K562 (cell line): ENCODE results near the gene TTL. TPM values are rescaled to one million over a fixed set of nuclear protein-coding genes. Genes with fewer than 3 reads are reported as not detected.

Experiments used
- ATF3 ChIP-seq, 2 experiments: fragments of 450-650 bp in 1 of 2; sonication (generic) in 1 of 2; formaldehyde crosslinking in 1 of 2; IDR thresholded peaks in 1 of 2; conservative IDR thresholded peaks in 1 of 2; 2 replicates each; pipeline versions ENCODE4 v1.6.1 to v1.8.1; 2016 to 2023; ENCODE audit warnings: mild to moderate bottlenecking in 2 of 2, moderate library complexity in 2 of 2, inconsistent platforms in 1 of 2, missing genetic modification reagents in 1 of 2
- BHLHE40 ChIP-seq: IDR thresholded peaks from 2 replicates; pipeline ENCODE4 v1.6.1; 2011; ENCODE audit warnings: low read length, improper control_type of control experiment
- BMI1 ChIP-seq: fragments of 150-350 bp; IDR thresholded peaks from 2 replicates; pipeline ENCODE4 v1.6.1; 2014; ENCODE audit warnings: low read length
- BRD9 ChIP-seq: fragments of 450-650 bp; IDR thresholded peaks from 2 replicates; pipeline ENCODE4 v1.6.1; 2018; ENCODE audit warnings: low read depth; ENCODE audit not compliant: partially characterized antibody
- COPS2 ChIP-seq: fragments of 450-650 bp; conservative IDR thresholded peaks from 2 replicates; pipeline ENCODE4 v1.6.1; 2016; ENCODE audit warnings: mild to moderate bottlenecking, moderate library complexity
- ELK1 ChIP-seq: sonication (generic); formaldehyde crosslinking; IDR thresholded peaks from 2 replicates; pipeline ENCODE4 v1.8.1; 2022; ENCODE audit warnings: missing genetic modification reagents
- FOXA1 ChIP-seq: fragments of 450-650 bp; IDR thresholded peaks from 2 replicates; pipeline ENCODE4 v1.6.1; 2016; ENCODE audit warnings: mild to moderate bottlenecking, borderline replicate concordance
- HES1 ChIP-seq: fragments of 450-650 bp; IDR thresholded peaks from 2 replicates; pipeline ENCODE4 v1.6.1; 2016; ENCODE audit warnings: low read depth, mild to moderate bottlenecking, moderate library complexity
- ILK ChIP-seq: fragments of 450-650 bp; IDR thresholded peaks from 2 replicates; pipeline ENCODE4 v1.6.1; 2016; ENCODE audit warnings: missing genetic modification characterization, low read depth, mild to moderate bottlenecking, missing compliant biosample characterization, moderate library complexity, borderline replicate concordance
- JUND ChIP-seq, 2 experiments: IDR thresholded peaks; 2 replicates in 1 of 2; 3 replicates in 1 of 2; pipeline ENCODE4 v1.6.1; 2011; ENCODE audit warnings: borderline replicate concordance in 2 of 2, low read depth in 2 of 2, low read length in 2 of 2, improper control_type of control experiment in 1 of 2, missing biosample characterization in 1 of 2, missing genetic modification characterization in 1 of 2, missing genetic modification reagents in 1 of 2
- PHB2 ChIP-seq: fragments of 450-650 bp; IDR thresholded peaks from 2 replicates; pipeline ENCODE4 v1.6.1; 2017; ENCODE audit warnings: low read depth
- PML ChIP-seq: IDR thresholded peaks from 2 replicates; pipeline ENCODE4 v1.6.1; 2012; ENCODE audit warnings: low read length, inconsistent platforms
- POU5F1 ChIP-seq: fragments of 150-350 bp; IDR thresholded peaks from 2 replicates; pipeline ENCODE4 v1.6.1; 2014; ENCODE audit warnings: borderline replicate concordance, low read length, low read depth, mild to moderate bottlenecking; ENCODE audit not compliant: partially characterized antibody
- PTBP1 ChIP-seq: fragments of 200-400 bp; formaldehyde crosslinking; IDR thresholded peaks from 2 replicates; pipeline ENCODE4 v1.6.1; 2017; ENCODE audit warnings: low read depth, low read length
- RBM15 ChIP-seq: fragments of 200-400 bp; formaldehyde crosslinking; IDR thresholded peaks from 2 replicates; pipeline ENCODE4 v1.6.1; 2018; ENCODE audit warnings: mild to moderate bottlenecking, low read length, moderate library complexity; ENCODE audit not compliant: insufficient read depth
- RBM34 ChIP-seq: fragments of 200-400 bp; formaldehyde crosslinking; IDR thresholded peaks from 2 replicates; pipeline ENCODE4 v1.6.1; 2018; ENCODE audit warnings: low read length, borderline replicate concordance; ENCODE audit not compliant: insufficient read depth
- SIN3B ChIP-seq: fragments of 450-650 bp; IDR thresholded peaks from 2 replicates; pipeline ENCODE4 v1.6.1; 2017; ENCODE audit warnings: low read depth, mild to moderate bottlenecking, moderate library complexity
- SMARCC2 ChIP-seq: fragments of 450-650 bp; IDR thresholded peaks from 2 replicates; pipeline ENCODE4 v1.6.1; 2017; ENCODE audit warnings: antibody characterized with exemption, moderate library complexity, mild to moderate bottlenecking, low read depth
- SRSF1 ChIP-seq: fragments of 200-400 bp; formaldehyde crosslinking; IDR thresholded peaks from 2 replicates; pipeline ENCODE4 v1.6.1; 2017; ENCODE audit warnings: mild to moderate bottlenecking, low read depth, low read length, moderate library complexity
- TAF9B ChIP-seq: fragments of 450-650 bp; IDR thresholded peaks from 2 replicates; pipeline ENCODE4 v1.6.1; 2018; ENCODE audit warnings: mild to moderate bottlenecking; ENCODE audit not compliant: partially characterized antibody
- ZBTB17 ChIP-seq: fragments of 450-650 bp; formaldehyde crosslinking; IDR thresholded peaks from 2 replicates; pipeline ENCODE4 v1.4.0; 2020; ENCODE audit warnings: mild to moderate bottlenecking
- ZNF140 ChIP-seq: fragments of 250-450 bp; sonication (Bioruptor Pico); IDR thresholded peaks from 2 replicates; pipeline ENCODE4 v1.8.0; 2021; ENCODE audit warnings: moderate library complexity, mild to moderate bottlenecking, inconsistent platforms
- ZNF212 ChIP-seq: fragments of 450-650 bp; formaldehyde crosslinking; IDR thresholded peaks from 2 replicates; pipeline ENCODE4 v1.4.0; 2020; ENCODE audit warnings: mild to moderate bottlenecking
- ZNF436 ChIP-seq: fragments of 250-450, 450-650 bp; sonication (Bioruptor Pico); formaldehyde crosslinking; IDR thresholded peaks from 2 replicates; pipeline ENCODE4 v1.7.0; 2020; ENCODE audit warnings: mild to moderate bottlenecking
- ZNF644 ChIP-seq: fragments of 200-800 bp; sonication (Bioruptor generic); IDR thresholded peaks from 2 replicates; pipeline ENCODE4 v1.6.1; 2016; ENCODE audit warnings: low read depth, missing genetic modification characterization, missing compliant biosample characterization
- ZNF707 ChIP-seq: fragments of 250-450 bp; sonication (Bioruptor Pico); conservative IDR thresholded peaks from 2 replicates; pipeline ENCODE4 v1.8.0; 2022; ENCODE audit warnings: inconsistent platforms, mild to moderate bottlenecking, moderate library complexity
- ZNF77 ChIP-seq: fragments of 250-450 bp; sonication (Bioruptor Pico); IDR thresholded peaks from 2 replicates; pipeline ENCODE4 v1.5.0; 2020
- polyA plus RNA-seq, 8 experiments: library from polyadenylated mRNA; depleted of rRNA in 4 of 8; stranded (reverse) in 5 of 8; unstranded in 3 of 8; fragments of >200 nt; fragmentation: Nextera tagmentation in 2 of 8; fragmentation: Illumina TruSeq in 1 of 8; extraction: Ambion mirVana in 2 of 8; extraction: Trizol in 1 of 8; gene quantifications; 2 replicates each; pipeline versions ENCODE4 v1.2.1 to v1.2.3, GENCODE V29; 2011 to 2014; ENCODE audit warnings: inconsistent platforms in 1 of 8, missing spikeins in 1 of 8
- total RNA-seq, 7 experiments: library from RNA; depleted of rRNA in 6 of 7; stranded (reverse); fragments of >200 nt in 6 of 7; fragmentation: Illumina TruSeq in 2 of 7; extraction: Trizol in 2 of 7; gene quantifications; 2 replicates each; pipeline versions ENCODE4 v1.2.1 to v1.2.3, GENCODE V29; 2011 to 2021; ENCODE audit warnings: low replicate concordance in 1 of 7

Gene TTL
- total and polyA plus RNA-seq, 9 of the 15 experiments (the other 6 are each of a cell fraction or from before 2014, with no cell fraction given), result 9.4 to 54.4 (median 34.9) TPM

- TF ChIP-seq PML (0 out of 2 replicates have a peak, but pooled peaks have one; percentile 30), ZBTB17 (CRISPR knock-in tag) (no peak), ILK (tag) (no peak), ZNF77 (CRISPR knock-in tag) (no peak), PTBP1 (no peak), SIN3B (no peak), COPS2 (no peak), SRSF1 (no peak), SMARCC2 (no peak), ZNF644 (tag) (peak; percentile 34; the same call in 1 of the 2 replicates), FOXA1 (no peak), ZNF140 (no peak), TAF9B (no peak), ATF3 (IDR thresholded peaks at IDR 0.05) (no peak), ATF3 (CRISPR knock-in tag; conservative IDR thresholded peaks at IDR 0.05) (no peak), ZNF212 (CRISPR knock-in tag) (no peak), ZNF707 (CRISPR knock-in tag) (no peak), ZNF436 (CRISPR knock-in tag) (no peak), JUND (IDR thresholded peaks at IDR 0.05; ENCODE audit: borderline replicate concordance, low read depth, low read length) (peak; percentile 84), JUND (tag; IDR thresholded peaks at IDR 0.05; ENCODE audit: borderline replicate concordance, low read depth, low read length) (no peak; the same call in 2 of the 3 replicates), BMI1 (no peak), PHB2 (no peak), HES1 (no peak), POU5F1 (no peak), RBM15 (no peak), ELK1 (CRISPR knock-in tag) (no peak), BRD9 (no peak), BHLHE40 (peak; percentile 79), RBM34 (no peak)
These were observed 59.6 kb downstream of the TTL start (continued) for GRCh38 chr2:112541315-112542122.
